Osteoblast (primary cell): ENCODE data around the gene SPATA16. TPM values are rescaled to one million over a fixed set of nuclear protein-coding genes. Genes with fewer than 3 reads are reported as not detected.

Source experiments
- DNase-seq: peaks from one replicate; pipeline ENCODE4 v3.0.0; 2011; ENCODE audit warnings: low spot score, mixed read lengths; ENCODE audit not compliant: insufficient read length; ENCODE audit errors: missing footprints
- H2AFZ ChIP-seq: 2 replicates; pipeline ENCODE4 v1.6.0; 2011; ENCODE audit warnings: mild to moderate bottlenecking, low read length
- H3K27ac ChIP-seq: 2 replicates; pipeline ENCODE4 v1.5.1; 2011; ENCODE audit warnings: mild to moderate bottlenecking, low read depth, low read length, moderate library complexity
- H3K27me3 ChIP-seq: 2 replicates; pipeline ENCODE4 v1.6.0; 2012; ENCODE audit warnings: mild to moderate bottlenecking, control low read depth, inconsistent platforms, low read length, moderate library complexity; ENCODE audit not compliant: insufficient read depth
- H3K36me3 ChIP-seq: 2 replicates; pipeline ENCODE4 v1.5.1; 2011; ENCODE audit warnings: mild to moderate bottlenecking, low read length, control low read depth, moderate library complexity; ENCODE audit not compliant: insufficient read depth
- H3K4me1 ChIP-seq: 2 replicates; pipeline ENCODE4 v1.5.1; 2011; ENCODE audit warnings: mild to moderate bottlenecking, low read length, control low read depth, moderate library complexity; ENCODE audit not compliant: insufficient read depth
- H3K4me2 ChIP-seq: 2 replicates; pipeline ENCODE4 v1.6.0; 2011; ENCODE audit warnings: mild to moderate bottlenecking, low read length; ENCODE audit not compliant: insufficient read depth
- H3K4me3 ChIP-seq: fragments of 200-600 bp; sonication (generic); 3 replicates; pipeline ENCODE4 v1.5.1; 2012; ENCODE audit warnings: mild to moderate bottlenecking, low read length, inconsistent platforms; ENCODE audit not compliant: insufficient read depth
- H3K79me2 ChIP-seq: 2 replicates; pipeline ENCODE4 v1.6.0; 2012; ENCODE audit warnings: mild to moderate bottlenecking, low read length, control low read depth, inconsistent platforms; ENCODE audit not compliant: insufficient read depth
- H3K9me3 ChIP-seq: 2 replicates; pipeline ENCODE4 v1.5.1; 2011; ENCODE audit warnings: low read depth, low read length, control low read depth
- H4K20me1 ChIP-seq: 2 replicates; pipeline ENCODE4 v1.6.0; 2012; ENCODE audit warnings: mild to moderate bottlenecking, low read length, control low read depth; ENCODE audit not compliant: insufficient read depth
- CTCF ChIP-seq: IDR thresholded peaks from 2 replicates; pipeline ENCODE4 v1.5.1; 2011; ENCODE audit warnings: mild to moderate bottlenecking, low read depth, low read length, moderate library complexity; ENCODE audit errors: extremely low read depth
- total RNA-seq: library from RNA; depleted of rRNA; stranded (reverse); fragments of >200 nt; gene quantifications from 2 replicates; pipeline ENCODE4 v1.2.3, GENCODE V29; 2012

The SPATA16 gene
- total RNA-seq, 1 donor, result not detected

- Histone ChIP-seq H2AFZ (no peak overlapping the region), H3K79me2 (no peaks in the 10 kb centered on the region), H3K4me2 (no peak overlapping the region), H3K9me3 (no peaks in the 10 kb centered on the region), H4K20me1 (no peaks in the 10 kb centered on the region), H3K27ac (no peak overlapping the region), H3K4me3 (no peak overlapping the region), H3K36me3 (no peaks in the 10 kb centered on the region), H3K4me1 (peaks cover 3% of the 10 kb centered on the region), H3K27me3 (peaks cover 7% of the 10 kb centered on the region)
- no peak for TF ChIP-seq CTCF
- no peak for DNase-seq
Measured at GRCh38 chr3:172844428-172844827, 296.6 kb downstream of the SPATA16 start.

- H3K27me3 ChIP-seq, result peaks cover 25% of the 10 kb centered on the region
- TF ChIP-seq CTCF, result no peak
- H4K20me1 ChIP-seq, result no peaks in the 10 kb centered on the region
- DNase-seq, result no peak
- H2AFZ ChIP-seq, result no peak overlapping the region
- no peak overlapping the region for H3K4me3 ChIP-seq
- H3K27ac ChIP-seq, result no peak overlapping the region
- no peaks in the 10 kb centered on the region for H3K4me1 ChIP-seq
- H3K4me2 ChIP-seq, result no peak overlapping the region
- H3K36me3 ChIP-seq, result no peaks in the 10 kb centered on the region
- no peaks in the 10 kb centered on the region for H3K79me2 ChIP-seq
- H3K9me3 ChIP-seq, result no peaks in the 10 kb centered on the region
Measured at GRCh38 chr3:172840913-172841312, 300.1 kb downstream of the SPATA16 start.

GRCh38 chr3:172840463-172840862, 300.6 kb downstream of the SPATA16 start:
- H3K4me2 ChIP-seq, result no peak overlapping the region
- no peak for DNase-seq
- H3K4me3 ChIP-seq, result no peak overlapping the region
- H3K4me1 ChIP-seq, result no peaks in the 10 kb centered on the region
- H3K36me3 ChIP-seq, result no peaks in the 10 kb centered on the region
- no peak for TF ChIP-seq CTCF
- H3K79me2 ChIP-seq, result no peaks in the 10 kb centered on the region
- H3K27ac ChIP-seq, result no peak overlapping the region
- no peak overlapping the region for H2AFZ ChIP-seq
- H3K9me3 ChIP-seq, result no peaks in the 10 kb centered on the region
- no peaks in the 10 kb centered on the region for H4K20me1 ChIP-seq
- H3K27me3 ChIP-seq, result peaks cover 28% of the 10 kb centered on the region

- H3K4me2 ChIP-seq, result no peak overlapping the region
- H4K20me1 ChIP-seq, result no peaks in the 10 kb centered on the region
- no peak overlapping the region for H2AFZ ChIP-seq
- H3K36me3 ChIP-seq, result no peaks in the 10 kb centered on the region
- no peaks in the 10 kb centered on the region for H3K9me3 ChIP-seq
- peaks cover 28% of the 10 kb centered on the region for H3K27me3 ChIP-seq
- H3K27ac ChIP-seq, result no peak overlapping the region
- no peak for TF ChIP-seq CTCF
- H3K4me1 ChIP-seq, result no peaks in the 10 kb centered on the region
- no peak for DNase-seq
- H3K79me2 ChIP-seq, result no peaks in the 10 kb centered on the region
- no peak overlapping the region for H3K4me3 ChIP-seq
Measured at GRCh38 chr3:172839679-172840078, 301.4 kb downstream of the SPATA16 start.
